NCI-H1048 (cell line): ENCODE results near the gene RAD51B.

Experiments
- DNase-seq: peaks from one replicate; lab custom pipeline; 2025; lab: John Stamatoyannopoulos, UW

Gene RAD51B

DNA sequence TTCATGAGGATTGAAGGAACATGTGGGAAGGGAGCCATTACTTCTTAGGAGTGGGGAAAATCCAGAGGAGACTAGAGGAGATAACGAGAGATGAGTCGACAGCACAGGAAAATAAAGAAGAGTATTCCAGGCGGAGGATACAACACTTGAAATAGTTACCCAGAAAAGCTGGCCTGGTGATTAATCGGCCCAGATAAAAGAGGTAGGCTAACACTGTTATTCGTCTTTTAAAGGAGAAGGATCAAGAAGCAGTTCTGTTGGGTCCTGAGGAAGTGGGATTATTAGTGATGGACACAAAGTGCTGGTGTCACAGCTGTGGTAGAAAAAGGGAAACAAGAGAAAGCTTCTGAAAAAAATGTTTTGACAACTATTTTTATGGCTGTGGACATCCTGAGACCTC, 548.0 kb downstream of the RAD51B start:
- no peak for DNase-seq

DNA sequence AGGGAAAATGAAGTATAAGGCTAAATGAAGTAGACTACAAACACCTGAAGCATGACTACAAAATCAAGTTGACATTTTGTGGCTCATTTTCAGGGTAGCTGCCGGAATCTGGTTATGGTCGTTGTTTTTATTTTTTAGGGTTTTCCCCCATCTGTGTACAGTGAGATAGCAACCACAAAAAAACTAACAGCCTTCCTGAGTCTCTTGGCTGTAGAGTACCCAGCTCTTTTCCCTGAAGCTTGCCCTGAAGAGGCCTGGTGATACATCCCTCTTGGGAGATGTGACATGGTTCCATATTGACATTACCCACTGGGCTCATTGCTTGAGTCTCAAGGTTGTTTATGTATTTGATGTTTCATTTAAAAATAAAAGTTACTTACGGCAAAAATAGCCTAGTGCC, 549.3 kb downstream of the RAD51B start:
- no peak for DNase-seq

DNA sequence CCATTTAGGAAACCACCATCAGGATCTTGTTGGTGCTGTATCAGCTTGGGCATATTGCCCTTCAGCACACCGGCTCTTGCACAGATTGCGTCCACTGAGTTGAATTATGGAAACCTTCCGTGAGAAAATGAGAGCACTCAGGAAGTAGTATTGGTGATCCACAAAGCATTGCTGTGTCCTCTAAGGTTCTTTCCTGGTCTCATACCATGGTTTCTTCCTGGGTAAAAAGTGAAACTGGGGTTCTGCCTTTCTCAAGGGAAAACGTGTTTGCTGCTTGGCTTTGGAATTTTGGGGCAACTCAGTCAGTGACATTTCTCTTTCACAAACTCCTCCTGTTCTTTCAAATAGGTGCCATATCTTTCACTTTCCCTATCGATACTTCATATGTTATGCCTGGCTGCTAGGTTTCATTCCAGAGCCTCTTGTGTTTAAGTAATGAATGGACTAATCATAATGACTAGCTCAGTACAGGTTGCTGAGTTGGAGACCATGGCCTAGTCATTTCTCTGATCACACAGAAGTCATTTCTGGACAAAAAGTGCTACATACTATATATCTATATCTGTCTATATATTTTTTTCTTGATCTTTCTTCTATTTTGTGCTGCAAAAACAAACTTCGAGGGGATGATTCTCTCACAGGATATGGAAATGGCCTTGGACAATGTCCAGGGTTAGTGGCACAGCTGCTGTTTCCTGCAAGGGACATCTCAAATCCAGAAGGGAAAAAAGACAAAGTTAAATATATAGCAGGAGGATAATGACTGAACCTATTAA, 549.9 kb downstream of the RAD51B start:
- no peak for DNase-seq

DNA sequence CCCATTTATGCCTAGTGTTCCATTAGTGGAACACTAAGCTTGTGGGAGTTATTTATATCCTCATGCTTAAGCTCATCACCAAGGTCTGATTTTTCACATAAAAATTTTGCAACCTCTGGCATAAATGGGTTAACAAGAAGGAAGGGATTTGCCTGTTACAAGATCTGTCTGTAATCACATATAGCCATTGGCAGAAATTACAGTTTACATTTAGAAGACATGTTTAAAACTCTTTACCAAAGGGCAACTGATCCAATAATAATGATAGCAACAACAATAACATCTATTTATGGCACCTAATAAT, 550.4 kb downstream of the RAD51B start:
- DNase-seq, result no peak

DNA sequence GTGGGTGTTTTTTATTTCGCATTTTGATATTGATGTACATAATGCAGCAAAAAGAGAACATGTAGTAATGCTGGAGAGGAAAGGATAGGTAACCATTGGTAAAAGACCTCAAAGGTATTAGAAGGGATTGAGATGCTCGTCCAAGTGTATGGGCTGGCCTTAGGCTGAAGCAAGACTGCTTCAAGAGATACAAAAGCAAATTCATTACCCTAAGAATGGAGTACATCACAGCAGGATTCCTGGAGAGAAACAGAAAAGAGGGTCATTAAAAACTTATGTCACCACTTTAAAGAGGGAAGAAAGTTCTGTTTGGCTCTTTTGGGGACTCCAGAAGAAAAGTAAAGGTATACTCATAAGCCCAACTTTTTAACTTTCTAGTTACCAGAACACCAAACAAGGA, 552.8 kb downstream of the RAD51B start:
- no peak for DNase-seq

DNA sequence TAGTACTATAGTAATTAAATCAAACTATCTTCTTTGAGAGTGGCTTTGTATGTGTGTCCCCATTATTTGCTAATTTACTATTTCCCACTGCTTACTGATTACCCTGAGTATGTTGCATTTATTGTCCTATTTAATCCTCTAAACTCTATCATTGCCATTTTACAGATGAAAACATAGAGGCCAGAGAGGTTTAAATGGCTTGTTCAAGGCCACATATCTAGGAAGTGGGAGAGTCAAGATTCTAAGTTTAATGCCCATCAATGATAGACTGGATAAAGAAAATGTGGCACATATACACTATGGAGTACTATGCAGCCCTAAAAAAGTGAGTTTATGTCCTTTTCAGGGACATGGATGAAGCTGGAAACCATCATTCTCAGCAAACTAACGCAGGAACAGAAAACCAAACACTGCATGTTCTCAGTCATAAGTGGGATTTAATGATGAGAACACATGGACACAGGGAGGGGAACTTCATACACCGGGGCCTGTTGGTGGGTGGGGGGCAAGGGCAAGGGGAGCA, 553.6 kb downstream of the RAD51B start:
- DNase-seq, result no peak

DNA sequence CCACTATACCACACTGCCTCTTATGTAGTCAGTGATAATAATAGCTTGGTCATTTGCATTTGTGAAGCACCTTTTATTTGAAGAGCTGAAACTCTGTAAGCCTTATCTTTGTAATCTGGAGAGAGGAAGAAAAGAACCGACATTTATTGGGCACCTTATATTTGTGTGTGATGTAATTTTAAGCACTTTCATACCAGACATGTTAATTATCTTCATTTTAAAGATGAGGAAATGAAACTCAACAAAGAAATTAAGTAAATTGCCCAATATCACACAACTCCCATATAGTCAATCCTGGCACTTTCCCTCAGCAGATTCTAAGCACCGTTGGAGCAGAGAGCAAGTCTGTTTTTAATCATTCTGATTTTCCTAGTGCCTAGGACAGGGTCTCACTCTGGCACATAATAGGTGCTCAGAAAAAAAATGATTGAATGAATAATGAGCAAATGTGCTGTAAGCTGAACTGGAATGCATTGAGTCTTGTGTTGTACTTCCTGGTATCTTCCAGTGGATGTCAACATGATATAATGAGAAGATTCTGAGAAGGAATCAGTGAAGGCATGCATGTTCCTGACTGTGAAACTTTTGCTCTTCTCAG, 554.4 kb downstream of the RAD51B start:
- DNase-seq, result no peak

DNA sequence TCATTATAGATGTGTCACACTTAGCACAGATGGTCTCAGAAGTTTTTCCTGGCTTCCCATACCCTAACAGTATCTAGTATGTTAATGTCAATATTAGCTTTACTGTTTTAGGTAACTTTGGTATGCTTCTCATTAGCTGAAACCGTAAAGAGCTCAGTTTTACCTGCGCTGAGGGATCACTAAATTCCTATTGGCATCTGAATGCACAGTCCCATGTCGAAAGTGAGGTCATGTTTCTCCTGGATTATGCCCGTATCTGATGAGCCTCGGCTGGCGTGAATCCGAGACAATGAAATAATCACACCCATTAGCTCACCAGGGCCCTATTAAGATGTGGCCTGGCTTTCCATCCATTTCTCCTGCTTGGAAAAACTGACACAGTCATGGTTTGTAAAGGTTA, 555.1 kb downstream of the RAD51B start:
- no peak for DNase-seq

DNA sequence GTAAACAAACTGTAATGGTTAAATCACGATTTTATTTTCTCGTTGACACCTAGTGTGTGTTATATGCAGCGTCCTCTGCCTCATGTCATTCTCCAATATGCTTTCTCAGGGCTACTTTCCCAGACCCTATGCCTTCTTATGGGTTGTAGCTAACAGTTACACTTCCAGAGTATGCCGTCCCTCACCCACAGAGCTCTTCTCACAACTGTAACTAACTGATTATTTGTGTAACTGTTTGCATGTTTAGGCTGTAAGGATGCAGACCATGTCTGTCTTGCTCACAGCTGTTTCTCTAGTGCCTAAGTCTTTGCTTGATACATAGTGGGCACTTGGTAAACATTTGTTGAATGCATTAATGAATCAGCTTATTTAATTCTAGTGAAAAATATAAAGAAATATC, 555.8 kb downstream of the RAD51B start:
- DNase-seq, result no peak

DNA sequence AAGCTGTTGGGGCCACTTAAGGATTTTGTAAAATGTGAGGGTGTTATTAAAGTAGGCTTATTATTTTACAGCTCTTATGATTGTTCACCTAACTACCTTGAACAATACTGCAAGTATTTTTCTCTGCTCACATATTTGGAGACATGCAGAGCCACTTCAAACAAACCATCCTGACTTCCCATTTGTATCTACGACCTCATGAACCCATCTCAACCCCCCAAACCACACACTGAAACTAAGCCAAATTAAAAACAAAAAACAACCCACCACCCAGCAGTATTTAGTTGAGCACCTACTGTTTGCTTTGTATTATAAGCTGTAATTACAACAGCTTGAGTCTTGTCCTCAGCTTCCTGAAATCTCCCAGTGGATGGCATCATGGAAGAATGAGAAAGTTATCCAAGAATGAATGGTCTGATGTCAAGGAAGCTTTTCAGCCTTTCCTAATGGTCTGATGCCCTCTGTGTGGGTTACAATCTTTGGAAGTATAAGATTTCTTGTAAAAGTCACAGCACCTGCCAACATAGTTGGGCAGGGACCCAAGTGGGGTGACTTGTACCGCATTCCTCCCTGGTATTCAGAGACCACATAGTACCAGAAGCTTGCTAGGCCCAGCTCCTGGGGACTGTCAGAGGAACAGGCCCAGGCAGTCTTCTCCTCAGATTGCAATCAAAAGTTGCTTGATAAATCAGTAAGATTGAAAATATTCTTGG, 556.6 kb downstream of the RAD51B start:
- no peak for DNase-seq

DNA sequence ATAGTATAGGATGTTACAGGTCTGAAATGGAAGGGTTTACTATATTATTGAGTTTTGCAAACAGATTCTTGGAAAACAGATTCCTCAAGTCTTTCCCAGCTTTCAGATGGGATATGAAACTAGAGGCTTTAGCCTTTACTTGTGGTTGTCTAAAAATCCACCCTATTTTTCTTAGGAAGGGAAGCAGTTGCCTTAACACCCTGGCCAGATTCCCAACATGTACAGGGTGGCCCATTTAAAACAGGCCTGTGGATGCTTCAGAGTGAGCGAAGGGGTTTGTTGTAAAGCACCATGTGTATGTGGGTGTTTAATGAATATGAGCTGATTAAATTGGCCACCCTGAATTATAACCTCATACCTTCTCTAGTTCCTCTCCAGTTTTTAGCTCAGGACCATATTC, 557.4 kb downstream of the RAD51B start:
- no peak for DNase-seq

DNA sequence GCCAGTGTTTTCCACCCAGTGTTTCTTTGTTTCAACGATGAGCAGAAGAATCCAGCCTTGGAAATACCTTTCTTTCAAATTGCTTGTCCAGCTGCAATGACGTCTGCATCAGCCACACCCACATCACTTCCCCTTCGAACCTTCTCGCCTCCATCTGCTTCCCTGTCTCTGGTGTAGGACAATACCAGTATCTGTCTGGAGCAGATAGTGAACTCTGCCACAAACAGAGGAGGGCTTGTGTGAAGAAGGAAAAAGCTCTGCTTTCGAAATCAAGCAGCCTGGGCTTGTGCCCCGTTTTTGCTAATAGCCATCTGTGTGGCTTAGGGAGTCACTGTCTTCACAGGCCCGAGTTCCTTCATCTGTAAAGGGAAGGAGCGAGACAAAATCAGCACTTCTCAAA, 557.9 kb downstream of the RAD51B start:
- no peak for DNase-seq

DNA sequence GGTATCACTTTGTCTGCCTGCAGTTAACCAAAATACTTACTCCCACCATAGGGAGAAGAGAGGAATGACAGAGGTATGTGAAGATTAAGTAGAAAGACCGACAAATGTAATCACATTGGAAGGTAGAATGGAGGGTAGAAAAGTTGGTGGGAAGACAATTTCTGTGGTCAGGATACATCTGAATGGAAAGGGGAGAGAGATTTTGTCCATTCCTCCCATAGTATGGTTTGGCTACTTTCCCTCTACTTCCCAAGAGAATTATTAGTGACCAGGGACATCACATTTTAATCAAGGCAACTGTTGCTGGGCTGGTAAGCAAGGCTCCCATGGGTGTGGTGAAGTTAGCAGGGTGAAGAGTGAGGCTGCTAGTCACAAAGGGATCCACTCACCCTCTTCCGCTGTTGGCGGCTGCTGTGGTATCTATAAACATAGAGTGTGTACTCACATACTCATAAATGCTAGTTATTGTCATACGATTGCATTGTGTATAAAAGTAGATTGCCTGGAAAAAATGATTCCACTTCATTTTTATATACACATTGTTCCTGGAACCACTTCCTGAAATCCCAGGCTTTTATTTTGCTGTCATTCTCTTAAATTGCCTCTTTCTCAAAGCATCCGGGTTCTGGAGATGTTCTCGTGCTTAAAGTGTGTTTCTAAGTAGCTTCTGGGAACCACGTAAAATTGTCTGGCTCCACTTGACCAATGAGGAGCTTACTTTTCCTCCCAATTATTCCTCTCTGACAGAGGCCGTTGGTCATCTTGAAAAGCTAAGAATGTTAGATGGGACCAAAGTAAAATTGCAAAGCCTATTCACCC, 560.1 kb downstream of the RAD51B start:
- no peak for DNase-seq

DNA sequence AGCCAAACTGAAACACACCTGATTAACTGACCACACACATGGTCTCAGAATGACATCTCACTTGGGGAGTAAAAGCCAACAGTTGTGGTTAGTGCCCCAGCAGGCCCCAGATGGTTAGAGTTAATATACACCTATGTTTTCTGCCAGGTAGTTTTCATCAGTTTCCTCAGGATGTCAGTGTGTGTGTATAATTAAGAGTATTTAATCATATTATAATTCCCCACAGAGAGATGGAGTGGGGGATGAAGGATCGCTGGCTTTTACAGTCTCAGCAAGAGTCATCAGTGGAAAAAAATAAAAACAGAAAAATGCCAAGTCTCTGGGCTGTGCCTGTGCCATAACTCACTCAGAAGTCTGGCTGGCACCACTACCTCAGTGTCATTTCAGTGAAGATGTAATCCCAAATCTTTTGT, 560.8 kb downstream of the RAD51B start:
- DNase-seq, result no peak

DNA sequence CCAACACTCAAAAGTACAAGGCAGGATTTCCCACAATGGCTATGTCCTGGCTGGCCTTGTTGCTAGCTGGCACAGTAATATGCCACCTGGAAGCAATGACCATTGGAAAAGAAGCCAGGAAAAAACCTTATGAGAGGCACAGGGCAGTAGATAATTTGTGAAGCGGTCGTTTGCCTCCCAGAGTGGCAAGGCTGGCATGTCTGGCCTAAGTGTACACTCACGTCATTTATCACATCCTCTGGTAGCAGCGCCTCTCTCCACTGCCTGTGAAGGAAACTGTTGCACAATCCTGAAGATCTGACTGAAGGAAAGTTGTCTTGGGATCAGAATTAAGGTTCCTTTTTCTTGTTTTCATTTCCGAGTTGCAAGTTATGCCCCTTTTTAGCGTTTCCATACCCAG, 564.8 kb downstream of the RAD51B start:
- DNase-seq, result no peak

DNA sequence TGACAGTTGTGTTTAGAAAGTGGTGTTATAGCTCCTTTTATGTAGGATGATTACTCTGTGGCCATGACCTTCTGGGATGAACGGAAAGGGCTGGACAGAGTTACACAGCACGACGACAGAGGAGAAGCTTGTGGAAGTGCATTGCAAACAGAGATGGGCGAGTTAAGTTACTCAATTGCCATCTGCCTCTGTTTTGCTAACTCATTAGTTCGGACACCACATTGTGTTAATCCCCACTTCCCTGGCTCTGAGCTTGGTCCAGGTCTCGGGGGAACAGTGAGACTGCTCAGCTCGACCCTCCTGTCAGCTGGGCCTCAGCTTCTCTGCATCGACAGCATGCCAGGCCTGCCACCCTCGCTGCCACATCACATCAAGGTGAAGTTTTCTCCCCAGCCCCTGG, 565.3 kb downstream of the RAD51B start:
- DNase-seq, result no peak

DNA sequence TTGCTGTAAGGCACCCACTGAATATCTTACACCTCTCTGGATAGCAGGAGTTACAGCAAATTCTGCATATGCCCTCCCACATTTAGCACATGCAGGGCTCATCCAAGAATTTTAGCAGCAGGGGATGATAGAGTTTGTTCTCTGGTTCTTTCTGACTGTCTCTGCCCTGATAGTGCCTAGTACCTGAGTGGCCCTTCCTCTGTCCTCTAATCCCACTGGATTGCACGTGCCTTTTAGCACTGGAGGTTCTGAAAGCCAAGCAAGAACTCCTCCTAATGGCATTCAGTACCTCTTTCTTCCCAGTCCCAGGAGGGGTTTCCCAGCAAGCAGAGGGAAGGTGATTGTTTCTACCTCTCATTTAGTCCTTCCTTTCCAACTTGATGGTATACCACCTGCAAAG, 566.9 kb downstream of the RAD51B start:
- no peak for DNase-seq

DNA sequence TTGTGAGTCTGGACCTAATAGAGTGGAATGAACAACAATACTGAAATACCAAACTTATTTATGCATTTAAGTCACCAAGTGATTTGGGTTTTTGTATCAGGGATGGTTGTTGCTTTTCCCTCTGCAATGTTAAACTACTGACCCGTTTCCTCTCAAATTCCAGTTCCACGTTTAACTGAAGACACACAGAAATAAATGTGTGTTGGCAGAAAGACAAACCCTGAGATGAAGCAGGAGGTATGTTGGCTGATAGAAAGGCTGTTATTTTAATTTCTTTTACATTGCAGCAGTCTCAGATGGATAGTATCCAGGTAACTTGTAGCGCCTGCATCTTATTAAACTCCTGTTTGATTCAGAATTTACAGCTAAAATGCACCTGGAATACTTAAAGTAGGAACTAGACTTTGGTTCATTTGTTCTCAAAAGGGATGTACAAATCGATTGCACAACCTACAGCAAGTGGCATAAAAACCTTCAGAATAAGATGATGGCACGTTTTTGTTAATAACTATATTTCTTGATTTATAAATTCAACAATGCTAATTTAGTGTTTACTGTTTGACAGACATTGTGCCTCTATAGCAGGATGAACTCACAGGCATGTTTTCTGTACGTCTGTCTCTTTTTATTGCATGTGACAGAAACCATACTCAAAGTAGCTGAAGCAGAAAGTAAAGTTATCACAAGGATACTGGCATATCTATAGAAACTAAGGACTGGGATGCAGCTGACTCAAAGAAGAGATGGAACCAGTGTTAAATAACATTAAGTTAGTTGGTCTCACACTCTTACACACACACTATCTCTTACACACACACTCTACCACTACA, 567.6 kb downstream of the RAD51B start:
- no peak for DNase-seq

DNA sequence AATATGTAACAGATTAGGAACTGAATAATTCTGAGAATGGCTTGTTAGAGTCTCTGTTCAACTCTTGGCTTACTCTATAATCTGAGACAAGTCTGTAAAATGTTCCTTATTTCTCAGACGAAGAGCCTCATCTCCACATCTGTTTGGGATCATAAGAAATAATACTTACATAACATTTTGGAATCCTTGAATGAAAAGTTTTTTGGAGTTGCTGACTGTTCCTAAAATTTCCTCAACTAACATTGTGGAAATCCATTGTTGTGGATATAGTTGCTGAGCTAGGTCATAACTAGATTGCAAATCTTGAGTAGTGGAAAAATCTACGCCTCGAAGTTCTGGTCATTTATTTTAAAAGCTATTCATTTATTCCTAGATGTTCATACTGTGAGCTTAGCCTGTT, 570.4 kb downstream of the RAD51B start:
- DNase-seq, result no peak

DNA sequence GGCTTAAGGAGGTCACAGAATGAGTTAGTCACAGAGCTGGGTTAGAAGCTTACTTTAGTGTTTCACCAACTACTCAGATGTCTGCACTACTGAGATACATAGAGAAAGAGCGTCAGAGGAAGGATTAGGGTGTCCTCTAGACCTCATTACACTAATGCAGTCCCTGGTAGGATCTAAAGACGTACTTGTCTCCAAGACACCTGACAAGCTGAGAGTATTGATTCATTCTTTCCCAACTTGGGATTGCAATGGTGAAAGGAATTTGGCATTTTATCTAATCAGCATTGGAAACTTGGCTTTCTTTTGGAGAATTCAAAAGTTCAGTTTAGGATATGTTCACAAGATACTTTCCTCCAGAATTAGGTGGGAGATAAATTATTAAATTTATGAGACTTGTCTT, 571.2 kb downstream of the RAD51B start:
- DNase-seq, result no peak

DNA sequence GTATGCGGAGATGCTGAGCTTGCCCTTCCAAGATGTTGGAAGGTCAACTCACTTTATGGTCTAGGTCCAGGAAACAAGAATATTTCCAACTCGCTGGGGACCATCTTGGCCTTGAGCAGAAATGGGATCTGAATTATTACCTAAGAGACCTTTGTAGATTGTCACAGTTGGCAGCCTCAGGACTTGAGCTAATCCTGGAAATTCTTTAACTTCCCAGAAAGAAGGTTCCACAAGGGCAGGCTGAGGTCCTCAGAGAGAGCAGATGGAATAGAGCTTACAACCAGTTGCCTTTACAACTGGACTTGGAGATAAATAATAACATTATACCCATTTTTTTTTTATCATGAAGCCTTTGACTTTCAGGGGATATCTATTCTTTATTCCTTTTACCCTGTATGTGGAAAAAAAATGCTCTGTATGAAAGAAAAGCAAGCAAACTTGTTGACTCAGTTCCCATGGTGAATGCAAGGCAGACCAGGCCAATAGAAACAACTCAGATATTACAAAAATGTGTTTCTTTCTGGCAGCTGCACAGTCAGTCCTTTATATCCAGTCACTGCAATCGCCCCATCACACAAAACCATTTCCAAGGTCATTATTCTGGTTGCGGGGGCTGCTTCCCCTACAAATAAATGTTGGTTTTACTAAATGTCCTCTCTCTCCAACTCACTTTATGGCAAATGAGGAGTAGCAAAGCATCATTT, 571.9 kb downstream of the RAD51B start:
- DNase-seq, result no peak
